NCI-H1417 (cell line): ENCODE data around the gene STK38.
A peak's percentile ranks its signal among the peaks of the same experiment; 100 is the strongest.

Source experiments
- DNase-seq, 3 experiments: peaks; one replicate each; lab custom pipeline; 2025; lab: John Stamatoyannopoulos, UW

The STK38 gene

GRCh38 chr6:36523451-36523850, 23.8 kb downstream of the STK38 start:
- no peak for DNase-seq

DNA sequence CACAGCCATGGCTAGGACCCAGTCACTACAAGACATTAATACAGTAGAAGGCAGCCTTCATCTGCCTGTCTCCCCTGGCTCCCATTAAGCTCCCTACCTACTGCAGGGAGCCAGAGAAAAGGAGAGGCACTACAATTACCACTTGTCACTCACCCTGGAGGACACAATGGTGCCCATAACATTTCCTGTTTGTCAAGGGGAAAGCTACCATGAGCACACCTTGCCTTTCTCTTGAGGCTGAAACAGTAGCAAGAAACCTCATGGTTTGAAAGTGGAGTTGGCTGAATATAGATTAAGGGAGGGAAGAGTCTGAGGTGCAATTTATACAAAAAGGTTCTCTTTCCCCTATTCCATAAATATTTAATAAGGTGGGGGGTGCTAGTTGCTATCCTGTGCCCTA, 27.9 kb downstream of the STK38 start:
- peak; percentile 34 to 69 (median 51) for DNase-seq

DNA sequence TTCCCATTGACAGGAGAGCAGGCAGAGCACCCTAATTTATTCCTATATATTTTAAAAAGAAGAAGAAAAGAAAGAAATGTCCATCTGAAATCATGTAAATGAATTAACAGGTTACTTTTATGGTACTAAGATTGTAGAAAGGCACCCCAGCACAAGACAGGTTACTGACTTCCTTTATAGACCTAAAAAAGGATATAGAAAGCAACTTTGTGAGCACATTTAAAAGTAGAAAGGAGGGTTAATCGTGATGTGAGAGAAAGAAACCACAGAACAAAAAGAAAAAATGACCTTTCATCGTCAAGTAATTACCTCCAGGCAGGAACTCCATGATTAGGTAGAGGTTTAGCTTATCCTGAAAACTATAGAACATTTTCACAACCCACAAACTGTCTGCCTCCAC, 29.9 kb downstream of the STK38 start:
- DNase-seq, result no peak

DNA sequence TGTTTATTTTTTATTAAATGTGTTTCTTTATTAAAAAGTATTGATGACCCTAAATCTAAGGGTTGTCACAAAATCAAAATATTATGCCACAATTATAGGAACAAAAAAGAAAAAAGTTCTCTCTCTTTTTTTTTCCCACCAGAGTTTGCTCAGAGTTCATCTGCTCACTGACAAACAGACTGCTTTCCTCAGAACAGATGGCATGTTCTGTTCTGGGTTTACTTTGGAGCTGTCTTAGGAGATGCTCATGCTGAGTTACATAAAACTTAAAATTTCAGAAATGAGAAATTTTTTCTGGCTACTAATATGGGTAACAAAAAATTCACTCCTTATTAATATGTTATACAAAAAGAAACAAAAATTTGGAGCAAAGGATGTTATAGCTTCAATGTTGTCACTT, 30.3 kb downstream of the STK38 start:
- no peak for DNase-seq

GRCh38 chr6:36516559-36516958, 30.7 kb downstream of the STK38 start:
- DNase-seq, result no peak

GRCh38 chr6:36515844-36516243, 31.4 kb downstream of the STK38 start:
- no peak for DNase-seq

GRCh38 chr6:36514554-36515456, 32.5 kb downstream of the STK38 start:
- DNase-seq, result peak in 1 of 3 experiments; percentile 32

GRCh38 chr6:36510365-36510764, 36.9 kb downstream of the STK38 start:
- no peak for DNase-seq

- DNase-seq, result no peak
Observed at GRCh38 chr6:36508532-36508931, 38.7 kb downstream of the STK38 start.

DNA sequence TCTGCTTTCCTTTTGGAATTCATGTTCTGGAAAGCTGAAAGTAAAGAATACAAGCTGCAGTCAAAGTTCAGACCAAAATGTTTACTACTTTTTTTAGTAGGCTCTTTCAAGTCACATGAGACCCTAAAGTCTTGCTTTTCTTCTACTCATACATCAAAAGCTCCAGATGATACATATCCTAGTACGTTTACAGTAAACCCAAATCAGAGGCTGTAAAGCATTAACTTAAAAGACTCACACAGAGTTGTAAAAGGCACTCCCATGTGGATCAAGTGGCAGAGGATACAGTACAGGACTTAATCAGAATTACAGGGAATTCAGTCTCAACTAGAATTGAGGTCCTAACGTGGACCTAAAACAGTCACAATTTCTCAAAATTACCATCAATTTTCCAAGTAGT, 40.7 kb downstream of the STK38 start:
- DNase-seq, result no peak

DNA sequence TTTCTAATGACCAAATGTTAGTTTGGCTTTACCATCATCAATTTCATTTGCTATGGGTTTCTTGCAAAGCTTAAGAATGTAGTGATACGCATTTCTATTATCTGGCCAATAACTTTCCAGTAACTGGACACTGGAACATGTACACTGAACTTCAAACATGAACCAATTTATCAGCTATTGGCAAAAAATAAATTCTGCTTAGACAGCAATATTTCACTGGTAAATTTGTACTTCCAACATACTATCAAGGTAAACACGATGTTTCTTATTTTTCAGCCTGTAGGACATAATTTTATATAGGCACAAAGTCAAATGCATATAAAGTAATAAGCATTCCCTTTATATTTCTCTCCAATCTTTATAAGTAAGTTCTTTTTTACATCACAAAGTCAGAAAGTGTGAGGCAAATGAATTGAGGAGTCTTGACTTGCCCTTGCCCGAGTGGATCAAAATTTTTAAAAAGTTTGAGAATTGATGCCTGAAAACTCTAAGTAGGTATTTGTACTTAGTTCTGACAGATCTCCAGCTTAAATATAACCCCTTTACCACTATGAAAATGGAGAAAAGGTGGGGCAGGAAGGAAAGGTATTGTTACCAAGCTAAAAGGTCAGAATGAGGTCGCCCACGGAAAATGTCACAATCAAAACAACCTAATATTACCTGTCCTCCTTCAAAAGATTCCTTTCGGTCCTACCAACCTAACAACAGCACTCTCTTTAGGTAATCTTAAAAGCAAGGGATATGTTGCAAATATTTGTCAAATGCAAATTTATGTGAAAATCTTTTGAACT, 41.3 kb downstream of the STK38 start:
- no peak for DNase-seq

DNA sequence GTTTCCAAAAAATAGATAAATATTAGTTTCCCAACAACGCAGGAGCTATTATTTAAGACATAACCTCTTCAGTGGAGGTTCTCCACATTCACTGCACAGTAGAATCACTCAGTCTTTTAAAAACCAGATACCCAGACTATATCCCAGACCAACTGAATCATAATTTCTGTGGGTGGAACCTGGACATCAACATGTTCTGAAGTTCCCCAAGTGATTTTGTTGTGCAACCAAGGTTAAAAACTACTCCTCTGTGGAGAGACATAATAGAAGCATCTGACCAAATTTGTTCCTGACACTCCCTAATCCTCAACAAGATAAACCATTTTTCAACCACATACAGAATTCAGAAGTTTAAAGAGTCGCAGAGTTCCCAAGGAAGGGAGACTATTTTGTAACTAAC, 42.3 kb downstream of the STK38 start:
- DNase-seq, result no peak

- no peak for DNase-seq
Observed at GRCh38 chr6:36504181-36504580, 43.1 kb downstream of the STK38 start.

DNA sequence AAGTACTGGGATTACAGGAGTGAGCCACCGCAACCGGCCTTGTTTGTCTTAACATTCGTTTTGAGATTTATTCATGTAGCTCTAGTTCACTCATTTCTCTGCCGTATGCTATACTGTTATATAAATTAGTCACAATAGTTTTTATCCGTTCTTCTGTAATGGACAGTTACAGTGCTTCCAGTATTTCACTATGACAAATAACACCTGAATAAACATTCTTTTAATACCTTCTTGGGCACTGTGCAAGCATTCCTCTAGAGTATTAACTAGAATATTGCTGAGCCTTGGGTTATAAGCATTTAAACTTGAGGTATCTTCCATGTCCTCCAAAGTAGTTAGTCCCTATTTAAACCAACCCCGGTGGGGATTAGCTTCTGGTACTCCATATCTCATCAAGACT, 45.6 kb downstream of the STK38 start:
- DNase-seq, result no peak

DNA sequence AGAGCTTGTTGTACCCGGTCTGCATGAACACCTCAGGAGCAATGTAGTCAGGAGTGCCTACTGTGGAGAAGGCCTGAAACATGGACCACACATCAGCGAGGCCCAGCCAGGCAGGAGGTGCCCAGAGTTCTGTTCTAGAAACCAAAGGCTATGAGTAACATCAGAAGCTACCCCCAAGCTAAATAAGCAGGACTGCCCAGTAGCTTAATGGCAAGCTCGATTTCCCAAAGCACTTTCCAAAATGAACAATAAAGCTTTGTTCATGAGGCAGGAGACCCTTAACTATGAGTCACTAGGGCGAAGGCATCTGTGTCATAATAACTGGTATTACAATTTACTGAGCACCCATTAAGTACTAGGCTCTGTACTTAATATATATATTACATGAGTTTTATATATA, 47.4 kb downstream of the STK38 start:
- DNase-seq, result no peak

DNA sequence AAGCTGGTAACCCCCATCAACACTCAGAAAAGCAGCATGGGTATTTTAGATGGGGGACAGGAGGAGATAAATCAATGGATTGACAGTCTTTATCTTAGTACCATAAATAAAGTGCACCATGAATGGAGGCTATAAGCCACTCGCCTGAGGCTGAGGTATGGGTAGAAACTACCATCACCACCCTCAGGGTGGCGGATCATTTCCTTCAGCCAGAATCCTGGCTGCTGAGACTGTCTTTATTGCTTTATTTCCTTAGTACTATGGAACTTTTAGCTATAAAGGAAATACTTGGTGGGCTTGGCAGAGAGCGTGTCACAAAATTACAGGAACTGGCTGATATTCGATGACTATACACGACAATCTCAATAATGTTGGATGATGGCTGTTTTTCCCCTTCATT, 52.2 kb downstream of the STK38 start:
- DNase-seq, result no peak

- no peak for DNase-seq
Observed at GRCh38 chr6:36493859-36494258, 53.4 kb downstream of the STK38 start.

DNA sequence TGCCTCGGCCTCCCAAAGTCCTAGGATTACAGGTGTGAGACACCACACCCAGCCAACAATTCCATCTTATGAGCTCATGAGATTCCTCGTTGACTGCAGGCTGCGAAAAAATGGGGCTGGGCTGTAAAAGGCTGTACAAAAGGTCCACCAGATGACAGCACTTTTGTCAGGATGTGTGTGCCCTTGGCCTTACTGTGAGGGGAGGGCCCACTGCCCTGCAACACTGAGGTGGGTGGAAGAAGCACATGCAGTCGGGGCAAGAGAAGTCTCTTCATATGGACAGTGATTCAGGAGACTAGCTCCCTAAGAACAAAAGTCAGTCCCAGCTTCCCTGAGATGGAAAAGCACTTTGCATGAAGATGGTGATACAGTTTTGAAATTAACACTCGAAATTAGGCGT, 54.0 kb downstream of the STK38 start:
- no peak for DNase-seq

DNA sequence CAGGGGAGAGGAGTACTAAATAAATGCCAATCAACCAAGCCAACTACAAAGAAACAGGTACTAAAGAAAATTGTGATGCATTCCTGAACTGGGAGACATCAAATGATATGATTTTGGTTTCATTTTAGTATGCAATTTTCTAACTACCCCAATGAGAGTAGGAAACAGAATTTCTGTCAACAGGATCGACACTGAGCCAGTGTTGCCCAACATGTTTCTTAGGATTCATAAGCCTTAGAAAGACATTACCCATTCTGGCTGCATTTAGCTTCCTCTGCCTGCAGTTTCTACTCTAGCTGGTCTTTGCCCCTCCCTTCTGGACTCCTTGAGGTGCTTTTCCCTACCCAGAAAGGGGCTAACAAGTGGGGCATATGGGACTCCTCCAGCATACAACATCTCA, 54.7 kb downstream of the STK38 start:
- no peak for DNase-seq

- DNase-seq, result no peak
Observed at GRCh38 chr6:36492092-36492491, 55.2 kb downstream of the STK38 start.

GRCh38 chr6:36491378-36491965, 55.8 kb downstream of the STK38 start:
- no peak for DNase-seq

GRCh38 chr6:36489426-36489825, 57.9 kb downstream of the STK38 start:
- no peak for DNase-seq

GRCh38 chr6:36488221-36488620, 59.1 kb downstream of the STK38 start:
- DNase-seq, result no peak
